ENCODE results near the gene UPK3B.
A peak's percentile ranks its signal among the peaks of the same experiment; 100 is the strongest.
"Not testable (repeated sequence)": the region's sequence is repeated elsewhere in the genome, so short reads cannot be mapped to it uniquely, and the experiment has no call there.

Gene UPK3B

DNA sequence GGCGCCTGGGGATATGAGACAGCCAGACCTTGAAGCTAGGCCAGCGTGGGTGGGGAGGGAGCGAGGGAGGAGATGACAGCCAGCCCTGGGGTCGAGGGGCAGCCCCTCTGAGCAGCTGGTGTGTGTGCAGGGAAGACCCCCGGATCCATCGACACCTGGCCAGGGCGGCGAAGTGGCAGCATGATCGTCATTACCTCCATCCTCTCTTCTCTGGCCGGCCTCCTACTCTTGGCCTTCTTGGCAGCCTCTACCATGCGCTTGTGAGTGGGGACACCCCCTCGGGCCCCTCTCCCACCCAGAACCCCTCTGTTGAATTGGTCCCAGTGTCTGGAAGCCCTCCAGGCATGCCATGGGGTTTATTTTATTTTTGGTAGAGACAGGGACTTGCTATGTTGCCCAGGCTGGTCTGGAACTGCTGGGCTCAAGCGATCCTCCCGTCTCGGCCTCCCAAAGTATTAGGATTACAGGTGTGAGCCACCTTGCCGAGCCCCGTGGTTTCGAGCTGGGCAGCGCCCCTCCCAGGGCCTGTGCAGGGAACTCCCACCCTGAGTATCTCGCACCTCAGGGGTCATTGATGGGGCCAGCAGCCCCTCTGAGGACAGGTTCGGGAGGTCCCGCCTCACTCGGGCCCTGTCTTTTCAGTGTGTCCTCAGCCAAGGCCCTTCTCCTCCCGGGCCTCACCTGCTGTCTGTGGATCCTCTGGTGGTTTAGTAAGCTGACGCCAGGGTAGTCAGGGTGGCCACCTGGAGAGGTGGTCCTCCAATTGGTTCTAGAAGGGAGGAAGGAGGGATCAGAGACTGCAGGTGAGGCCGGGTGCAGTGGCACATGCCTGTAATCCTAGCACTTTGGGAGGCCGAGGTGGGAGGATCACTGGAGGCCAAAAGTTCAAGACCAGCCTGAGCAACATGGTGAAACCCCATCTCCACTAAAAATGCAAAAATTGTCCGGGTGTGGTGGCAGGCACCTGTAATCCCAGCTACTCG, 3.8 kb downstream of the UPK3B start:
- DNase-seq (ENCODE audit: low spot score) = peak; percentile 36

DNA sequence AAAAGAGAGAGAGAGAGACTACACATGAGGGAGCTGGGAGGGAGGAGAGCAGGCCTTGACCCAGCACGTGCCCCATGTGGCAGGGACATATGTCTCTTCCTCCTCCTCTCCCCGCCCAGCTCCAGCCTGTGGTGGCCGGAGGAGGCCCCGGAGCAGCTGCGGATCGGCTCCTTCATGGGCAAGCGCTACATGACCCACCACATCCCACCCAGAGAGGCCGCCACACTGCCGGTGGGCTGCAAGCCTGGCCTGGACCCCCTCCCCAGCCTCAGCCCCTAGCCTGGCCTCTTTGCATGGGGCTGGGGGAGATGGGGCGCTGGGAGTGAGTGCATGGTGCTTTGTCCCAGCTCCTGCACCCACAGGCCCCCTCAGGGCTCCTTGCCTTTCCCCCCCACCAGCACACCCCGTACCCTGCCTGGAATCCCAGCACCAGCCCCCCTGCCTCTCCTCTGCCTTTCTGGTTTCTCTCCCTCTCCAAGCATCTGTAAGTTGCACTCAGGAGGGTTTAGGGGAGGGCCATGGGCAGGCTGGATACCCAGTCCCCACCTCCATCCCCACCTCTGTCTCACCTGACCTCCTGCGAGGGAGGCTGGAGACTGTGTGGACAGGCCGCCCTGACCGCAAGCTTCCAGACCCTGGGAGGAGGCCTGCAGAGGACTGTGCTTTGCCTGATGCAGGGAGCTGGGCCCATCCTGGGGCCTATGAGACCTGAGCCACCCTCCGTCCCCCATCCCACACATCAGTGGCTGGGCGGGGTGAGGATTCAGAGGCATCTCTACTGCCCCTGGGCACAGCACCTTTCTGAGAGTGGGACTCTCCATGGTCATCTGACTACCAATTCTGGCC, 4.8 kb downstream of the UPK3B start:
- DNase-seq (ENCODE audit: low spot score) = peak; percentile 24

DNA sequence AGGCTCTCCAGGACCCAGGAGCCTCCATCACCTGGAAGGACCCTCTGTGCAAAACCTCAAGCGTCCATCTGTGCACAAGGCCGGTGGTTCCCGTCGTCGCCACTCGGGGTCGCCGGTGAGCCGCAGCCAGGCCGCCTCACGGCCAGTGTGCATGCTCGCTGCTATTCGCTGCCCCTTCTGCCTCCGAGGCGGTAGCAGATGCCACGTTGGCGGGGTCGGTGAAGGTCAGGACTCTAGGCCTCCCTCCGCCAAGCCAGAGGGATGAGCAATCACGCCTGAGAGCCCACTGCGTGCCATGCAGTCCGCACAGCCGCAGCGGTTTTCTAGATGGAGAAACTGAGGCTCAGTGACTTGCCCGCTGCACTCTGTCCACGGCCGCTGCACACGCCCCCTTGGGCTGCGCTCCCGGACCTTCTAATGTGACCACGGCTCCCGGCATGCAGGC, 5.7 kb downstream of the UPK3B start:
- DNase-seq (ENCODE audit: low spot score) = peak; percentile 84

DNA sequence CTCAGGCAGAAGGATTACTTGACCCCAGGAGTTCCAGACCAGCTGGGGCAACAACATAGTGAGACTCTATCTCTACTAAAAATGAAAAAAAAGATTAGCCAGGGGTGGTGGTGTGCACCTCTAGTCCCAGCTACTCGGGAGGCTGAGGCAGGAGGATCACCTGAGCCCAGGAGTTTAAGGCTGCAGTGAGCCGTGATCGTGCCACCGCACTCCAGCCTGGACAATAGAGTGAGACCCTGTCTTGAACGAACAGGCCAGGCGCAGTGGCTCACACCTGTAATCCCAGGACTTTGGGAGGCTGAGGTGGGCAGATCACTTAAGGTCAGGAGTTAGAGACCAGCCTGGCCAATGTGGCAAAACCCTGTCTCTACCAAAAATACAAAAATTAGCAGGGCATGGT, 6.6 kb downstream of the UPK3B start:
- not testable (repeated sequence) for DNase-seq (ENCODE audit: low spot score)

DNA sequence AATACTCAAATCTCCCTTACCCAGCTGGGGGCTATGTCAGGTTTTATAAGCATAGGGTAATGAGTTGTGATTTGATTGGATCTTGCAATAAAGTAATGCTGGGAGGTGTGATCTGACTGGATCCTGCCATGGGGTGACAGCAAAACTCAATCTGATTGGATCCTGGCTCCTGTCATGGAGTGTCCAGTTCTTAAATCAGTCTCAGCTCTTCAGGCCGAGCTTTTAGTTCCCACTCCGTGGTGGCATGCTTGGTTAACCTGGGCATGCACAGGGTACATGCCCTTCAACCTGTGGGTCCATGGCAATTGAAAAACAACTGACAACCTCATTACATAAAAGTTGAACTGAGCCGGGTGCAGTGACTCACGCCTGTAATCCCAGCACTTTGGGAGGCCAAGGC, 15.8 kb downstream of the UPK3B start:
- DNase-seq (ENCODE audit: low spot score) = not testable (repeated sequence)

DNA sequence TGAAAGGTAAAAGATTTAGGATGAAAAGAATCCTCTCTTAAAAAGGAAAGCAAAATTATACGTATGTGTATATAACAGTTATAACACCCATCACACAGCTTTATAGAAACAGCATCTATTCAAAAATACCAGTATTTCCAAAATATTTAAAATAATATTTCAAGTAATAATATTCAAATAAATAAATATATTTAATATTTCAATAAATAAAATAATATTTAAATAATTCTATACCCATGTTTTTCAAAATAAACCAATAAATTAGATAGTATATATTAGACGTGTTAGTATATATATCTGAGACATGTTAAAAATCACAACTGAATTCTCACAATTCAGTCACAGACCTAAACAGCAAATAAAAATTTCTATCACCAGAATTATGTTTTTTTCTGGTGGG, 21.3 kb downstream of the UPK3B start:
- not testable (repeated sequence) for DNase-seq (ENCODE audit: low spot score)

DNA sequence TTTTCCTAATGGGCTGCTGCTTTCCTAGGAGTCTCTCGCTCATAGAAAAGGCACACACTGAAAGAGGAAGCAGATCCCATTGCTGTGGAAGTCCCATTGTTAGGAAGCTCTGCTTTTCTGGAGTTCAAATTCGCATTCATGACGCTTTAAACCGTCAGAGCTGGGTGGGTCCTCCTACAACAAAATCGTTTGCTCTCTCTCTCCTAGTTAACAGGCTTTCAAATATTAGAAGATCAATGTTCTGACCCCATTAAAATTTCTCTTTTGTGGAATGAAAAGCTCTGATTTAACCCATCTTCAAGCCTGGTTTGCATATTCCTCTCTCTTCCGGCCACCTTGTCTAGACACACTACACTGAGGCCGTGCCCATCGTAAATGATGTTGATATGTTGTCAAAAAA, 32.8 kb downstream of the UPK3B start, which contains the start of gene SPDYE16:
Gene SPDYE16 (minus strand): TSS at position 101 of the 400 bp plus-strand sequence. CDS start 1,838 bp downstream, outside the sequence.
- DNase-seq (ENCODE audit: low spot score) = not testable (repeated sequence)

DNA sequence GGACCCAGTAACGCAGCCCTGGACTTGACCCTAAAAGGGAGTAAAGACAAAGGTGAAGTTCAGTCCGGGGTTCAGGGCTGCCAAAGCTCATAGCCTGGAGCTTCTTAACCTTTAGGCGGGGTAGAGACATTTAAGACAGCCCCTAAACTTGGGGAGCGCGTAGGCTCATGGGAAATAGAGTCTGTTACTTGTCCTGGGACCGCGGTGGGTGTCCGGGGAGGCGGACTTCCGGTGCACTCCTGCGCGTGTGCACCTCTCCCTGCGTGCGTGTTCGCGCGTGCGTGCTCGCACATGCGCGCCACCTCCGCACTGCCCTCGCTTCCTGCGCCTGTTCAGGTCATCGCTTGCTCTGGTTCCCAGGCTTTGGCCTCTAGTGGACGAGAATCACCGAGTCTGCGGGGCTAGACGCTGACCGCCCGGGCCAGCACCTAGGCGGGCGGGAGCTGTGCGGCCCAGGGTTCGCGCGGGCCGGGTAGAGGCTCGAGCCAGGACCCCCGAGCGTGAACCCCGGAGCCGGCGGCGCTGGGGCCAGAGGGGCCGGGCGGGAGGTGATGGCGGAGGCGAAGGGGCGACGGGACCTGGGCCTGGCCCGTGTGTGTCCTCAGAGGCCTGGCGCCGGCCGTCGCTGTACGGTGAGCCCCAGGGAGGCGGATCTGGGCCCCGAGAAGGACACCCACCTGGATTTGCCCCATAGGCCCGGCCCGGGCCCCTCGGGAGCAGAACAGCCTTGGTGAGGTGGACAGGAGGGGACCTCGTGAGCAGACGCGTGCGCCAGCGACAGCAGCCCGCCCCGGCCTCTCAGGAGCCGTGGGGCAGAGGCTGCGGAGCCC, 38.9 kb downstream of the UPK3B start:
- peak; percentile 86 for DNase-seq (ENCODE audit: low spot score)

DNA sequence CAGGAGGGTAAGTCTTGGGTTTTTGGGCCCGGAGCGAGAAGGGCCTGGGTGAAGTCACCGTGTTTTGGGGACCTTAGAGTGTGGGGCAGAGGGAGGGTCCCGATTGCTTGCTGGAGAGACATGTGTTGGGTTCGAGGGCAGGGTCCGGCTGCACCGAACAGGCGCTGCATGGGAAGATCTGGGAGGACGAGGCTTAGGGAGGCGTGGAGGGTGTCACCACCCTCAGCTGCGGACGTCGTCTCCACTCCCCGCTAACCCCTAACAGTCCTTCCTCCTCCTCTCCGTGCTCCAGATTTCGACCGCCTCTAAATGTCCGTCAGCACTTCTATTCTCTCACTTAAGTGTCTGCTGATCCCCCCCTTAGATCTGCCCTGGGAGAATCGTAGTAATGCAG, 39.5 kb downstream of the UPK3B start:
- not testable (repeated sequence) for DNase-seq (ENCODE audit: low spot score)

DNA sequence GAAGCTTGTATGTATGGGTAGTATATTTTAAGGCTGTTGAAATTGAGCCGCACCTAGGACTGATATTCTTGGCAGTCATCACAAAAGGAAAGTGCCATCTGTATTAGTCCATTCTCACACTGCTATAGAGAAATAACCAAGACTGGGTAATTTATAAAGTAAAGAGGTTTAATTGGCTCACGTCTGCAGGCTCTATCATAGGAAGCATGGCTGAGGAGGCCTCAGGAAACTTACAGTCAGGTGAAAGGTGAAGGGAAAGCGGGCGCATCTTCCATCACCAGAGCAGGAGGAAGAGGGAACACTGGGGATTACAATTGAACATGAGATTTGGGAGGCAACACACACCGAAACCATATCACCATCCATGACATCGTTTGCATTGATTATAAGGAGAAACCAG, 41.6 kb downstream of the UPK3B start:
- DNase-seq (ENCODE audit: low spot score) = not testable (repeated sequence)

DNA sequence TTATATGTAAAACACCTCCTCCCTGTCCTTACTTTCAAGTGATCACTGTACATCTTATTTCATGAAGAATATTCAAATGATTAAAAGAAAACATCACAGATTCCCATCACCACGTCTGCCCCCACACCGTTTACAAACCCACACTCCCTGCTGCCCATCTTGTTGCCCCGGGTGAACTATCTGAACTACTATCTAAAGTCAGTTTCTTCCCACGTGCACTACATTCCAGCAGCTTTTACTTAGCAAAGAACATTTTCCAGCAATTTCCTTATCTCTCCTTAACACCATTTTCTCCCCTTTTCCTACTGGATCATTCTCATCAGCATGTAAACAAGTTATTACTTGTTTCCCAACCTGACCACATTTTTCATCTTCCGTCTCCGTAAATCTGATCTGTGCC, 49.3 kb downstream of the UPK3B start:
- not testable (repeated sequence) for DNase-seq (ENCODE audit: low spot score)

DNA sequence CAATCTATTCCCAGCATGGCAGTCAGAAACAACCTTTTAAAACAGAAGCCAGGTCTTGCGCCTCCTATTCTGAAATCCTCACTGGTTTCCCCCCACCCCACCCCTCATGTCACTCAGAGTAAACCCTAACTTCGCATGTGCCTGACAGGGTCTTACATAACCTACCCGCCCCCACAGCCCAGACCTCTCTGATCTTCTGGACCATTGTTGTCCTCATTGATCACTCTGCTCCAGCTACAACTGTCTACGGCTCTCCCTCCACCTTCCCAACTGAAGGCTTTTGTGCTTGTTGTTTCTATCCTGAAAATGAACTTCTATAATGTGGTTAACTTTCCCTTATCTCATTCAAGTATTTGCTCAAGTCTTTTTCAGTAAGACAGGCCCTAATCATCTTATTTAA, 49.8 kb downstream of the UPK3B start:
- not testable (repeated sequence) for DNase-seq (ENCODE audit: low spot score)

DNA sequence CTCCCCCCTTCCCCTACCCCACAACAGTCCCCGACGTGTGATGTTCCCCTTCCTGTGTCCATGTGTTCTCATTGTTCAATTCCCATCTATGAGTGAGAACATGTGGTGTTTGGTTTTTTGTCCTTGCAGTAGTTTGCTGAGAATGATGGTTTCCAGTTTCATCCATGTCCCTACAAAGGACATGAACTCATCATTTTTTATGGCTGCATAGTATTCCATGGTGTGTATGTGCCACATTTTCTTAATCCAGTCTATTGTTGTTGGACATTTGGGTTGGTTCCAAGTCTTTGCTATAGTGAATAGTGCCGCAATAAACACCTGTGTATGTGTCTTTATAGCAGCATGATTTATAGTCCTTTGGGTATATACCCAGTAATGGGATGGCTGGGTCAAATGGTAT, 51.0 kb downstream of the UPK3B start:
- DNase-seq (ENCODE audit: low spot score) = not testable (repeated sequence)

DNA sequence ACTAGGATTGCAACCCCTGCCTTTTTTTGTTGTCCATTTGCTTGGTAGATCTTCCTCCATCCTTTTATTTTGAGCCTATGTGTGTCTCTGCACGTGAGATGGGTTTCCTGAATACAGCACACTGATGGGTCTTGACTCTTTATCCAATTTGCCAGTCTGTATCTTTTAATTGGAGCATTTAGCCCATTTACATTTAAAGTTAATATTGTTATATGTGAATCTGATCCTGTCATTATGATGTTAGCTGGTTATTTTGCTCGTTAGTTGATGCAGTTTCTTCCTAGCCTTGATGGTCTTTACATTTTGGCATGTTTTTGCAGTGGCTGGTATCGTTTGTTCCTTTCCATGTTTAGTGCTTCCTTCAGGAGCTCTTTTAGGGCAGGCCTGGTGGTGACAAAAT, 54.6 kb downstream of the UPK3B start:
- DNase-seq (ENCODE audit: low spot score) = not testable (repeated sequence)

Data from D341Med (cell line).